ENCODE results near the gene PPP1R14B. TPM values are rescaled to one million over a fixed set of nuclear protein-coding genes. Genes with fewer than 3 reads are reported as not detected.

Gene PPP1R14B
- total and polyA plus RNA-seq, 12 donors: 52.4 to 331 (median 92.5) TPM

- Histone ChIP-seq H3K9me3 (no peaks in the 10 kb centered on the region), H3K36me3 (peaks cover 0 to 39% (median 0%) of the 10 kb centered on the region in 9 donors), H3K27ac (peak within 1 kb of the TSS; percentile 84 to 99 (median 95)), H3K4me3 (peak within 1 kb of the TSS; percentile 39 to 91 (median 74)), H3K4me1 (peaks cover 14 to 49% (median 31%) of the 10 kb centered on the region in 9 donors), H3K27me3 (no peaks in the 10 kb centered on the region)
- TF ChIP-seq CTCF (IDR thresholded peaks at IDR 0.05): no peak
- peak; percentile 90 to 96 (median 94) for ATAC-seq
- peak; percentile 95 to 96 for DNase-seq
- WGBS, 2 donors: 3 to 4% methylated on average over 39 to 44 of the region's 44 CpGs
- intact Hi-C loops (cut with DNase I): loop anchor here in 5 of 10 donors (2.0 kb wide), 2 partner anchors 14 to 20 kb away; partner anchors contain the start of gene ESRRA (in 2 of the 5)
These were observed 37.6 kb upstream of the PPP1R14B start, which contains the start of gene BAD for GRCh38 chr11:64284048-64284961. TSS of gene BAD (minus strand) at chr11:64284665. CDS start at chr11:64284368, 297 bp downstream.

GRCh38 chr11:64283092-64283491 lies 36.3 kb upstream of the PPP1R14B start:
- Histone ChIP-seq H3K36me3 (peaks cover 0 to 47% (median 0%) of the 10 kb centered on the region in 9 donors), H3K9me3 (no peaks in the 10 kb centered on the region), H3K27me3 (no peaks in the 10 kb centered on the region), H3K4me1 (peaks cover 14 to 49% (median 31%) of the 10 kb centered on the region in 9 donors), H3K4me3 (peak overlapping the region in 4 of 10 donors; percentile 65 to 90 (median 75)), H3K27ac (peak overlapping the region in 5 of 10 donors; percentile 90 to 99 (median 98))
- intact Hi-C loops (cut with DNase I): no loop called here
- no peak for ATAC-seq
- TF ChIP-seq CTCF (IDR thresholded peaks at IDR 0.05): no peak
- no peak for DNase-seq
- 95 to 96% methylated on average over 3 of the region's 3 CpGs for WGBS, 2 donors

- TF ChIP-seq CTCF (IDR thresholded peaks at IDR 0.05): no peak
- WGBS, 2 donors: 96 to 97% methylated on average over 22 of the region's 22 CpGs
- no peak for DNase-seq
- Histone ChIP-seq H3K27me3 (no peaks in the 10 kb centered on the region), H3K4me3 (no peak overlapping the region), H3K4me1 (peaks cover 14 to 49% (median 31%) of the 10 kb centered on the region in 9 donors), H3K27ac (peak overlapping the region in 7 of 10 donors; percentile 12 to 61 (median 48)), H3K36me3 (peaks cover 0 to 56% (median 0%) of the 10 kb centered on the region in 9 donors), H3K9me3 (no peaks in the 10 kb centered on the region)
- ATAC-seq: no peak
- intact Hi-C loops (cut with DNase I): no loop called here
These were observed 35.4 kb upstream of the PPP1R14B start for GRCh38 chr11:64281957-64282770.
